PC-3 (cell line): Measurements from ENCODE around the gene UBE2L6.

Experiments
- EZH2 ChIP-seq: fragments of 300-600 bp; sonication (generic); IDR thresholded peaks from one replicate; pipeline ENCODE4 v1.6.1; 2017; ENCODE audit warnings: antibody characterized with exemption, mild to moderate bottlenecking, low read length; ENCODE audit not compliant: unreplicated experiment
- TF ChIP-seq, protein P1 (sequence below): fragments of 300-600 bp; sonication (generic); conservative IDR thresholded peaks from 2 replicates; pipeline ENCODE4 v1.5.1; 2017; ENCODE audit warnings: antibody characterized with exemption, low read depth, mild to moderate bottlenecking, low read length

DNA sequence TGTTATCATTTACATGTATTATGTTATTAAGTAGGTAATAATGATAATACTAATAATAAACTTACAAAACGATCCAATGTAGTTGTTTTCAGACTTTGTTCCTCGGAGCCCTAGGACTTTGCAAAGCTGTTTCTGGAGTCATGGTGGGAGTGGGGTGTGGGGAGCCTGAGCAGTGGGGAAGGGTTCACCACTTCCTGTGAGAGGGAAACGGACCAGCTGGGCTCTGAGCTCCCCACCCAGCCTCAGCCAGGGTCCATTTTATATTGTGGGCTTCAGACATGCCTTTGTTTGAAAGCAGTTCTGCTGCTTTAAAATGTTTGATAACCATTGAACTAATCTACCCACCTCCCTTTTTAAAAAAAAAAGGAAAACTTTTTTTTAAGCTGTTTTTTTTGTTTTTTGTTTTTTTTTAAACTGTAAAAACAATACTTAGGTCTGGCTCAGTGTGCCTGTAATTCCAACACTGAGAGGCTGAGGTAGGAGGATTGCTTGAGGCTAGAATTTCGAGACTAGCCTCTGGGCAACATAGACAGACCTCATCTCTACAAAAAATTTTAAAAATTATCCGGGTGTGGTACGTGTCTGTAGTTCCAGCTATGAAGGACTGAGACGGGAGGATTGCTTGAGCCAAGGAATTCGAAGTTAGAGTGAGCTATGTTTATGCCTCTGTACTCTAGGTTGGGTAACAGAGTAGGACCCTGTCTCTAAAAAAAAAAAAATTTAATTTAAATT lies 37.0 kb upstream of the UBE2L6 start:
- TF ChIP-seq, protein P1, sequence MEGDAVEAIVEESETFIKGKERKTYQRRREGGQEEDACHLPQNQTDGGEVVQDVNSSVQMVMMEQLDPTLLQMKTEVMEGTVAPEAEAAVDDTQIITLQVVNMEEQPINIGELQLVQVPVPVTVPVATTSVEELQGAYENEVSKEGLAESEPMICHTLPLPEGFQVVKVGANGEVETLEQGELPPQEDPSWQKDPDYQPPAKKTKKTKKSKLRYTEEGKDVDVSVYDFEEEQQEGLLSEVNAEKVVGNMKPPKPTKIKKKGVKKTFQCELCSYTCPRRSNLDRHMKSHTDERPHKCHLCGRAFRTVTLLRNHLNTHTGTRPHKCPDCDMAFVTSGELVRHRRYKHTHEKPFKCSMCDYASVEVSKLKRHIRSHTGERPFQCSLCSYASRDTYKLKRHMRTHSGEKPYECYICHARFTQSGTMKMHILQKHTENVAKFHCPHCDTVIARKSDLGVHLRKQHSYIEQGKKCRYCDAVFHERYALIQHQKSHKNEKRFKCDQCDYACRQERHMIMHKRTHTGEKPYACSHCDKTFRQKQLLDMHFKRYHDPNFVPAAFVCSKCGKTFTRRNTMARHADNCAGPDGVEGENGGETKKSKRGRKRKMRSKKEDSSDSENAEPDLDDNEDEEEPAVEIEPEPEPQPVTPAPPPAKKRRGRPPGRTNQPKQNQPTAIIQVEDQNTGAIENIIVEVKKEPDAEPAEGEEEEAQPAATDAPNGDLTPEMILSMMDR, result no peak
- no peak for TF ChIP-seq EZH2
